NCI-H1436 treated with DMSO at 0.1 percent for 48 hours (cell line): ENCODE results near the gene CSNK1E.

Source experiments
- DNase-seq: peaks from one replicate; lab custom pipeline; 2025; lab: John Stamatoyannopoulos, UW

The CSNK1E gene

DNA sequence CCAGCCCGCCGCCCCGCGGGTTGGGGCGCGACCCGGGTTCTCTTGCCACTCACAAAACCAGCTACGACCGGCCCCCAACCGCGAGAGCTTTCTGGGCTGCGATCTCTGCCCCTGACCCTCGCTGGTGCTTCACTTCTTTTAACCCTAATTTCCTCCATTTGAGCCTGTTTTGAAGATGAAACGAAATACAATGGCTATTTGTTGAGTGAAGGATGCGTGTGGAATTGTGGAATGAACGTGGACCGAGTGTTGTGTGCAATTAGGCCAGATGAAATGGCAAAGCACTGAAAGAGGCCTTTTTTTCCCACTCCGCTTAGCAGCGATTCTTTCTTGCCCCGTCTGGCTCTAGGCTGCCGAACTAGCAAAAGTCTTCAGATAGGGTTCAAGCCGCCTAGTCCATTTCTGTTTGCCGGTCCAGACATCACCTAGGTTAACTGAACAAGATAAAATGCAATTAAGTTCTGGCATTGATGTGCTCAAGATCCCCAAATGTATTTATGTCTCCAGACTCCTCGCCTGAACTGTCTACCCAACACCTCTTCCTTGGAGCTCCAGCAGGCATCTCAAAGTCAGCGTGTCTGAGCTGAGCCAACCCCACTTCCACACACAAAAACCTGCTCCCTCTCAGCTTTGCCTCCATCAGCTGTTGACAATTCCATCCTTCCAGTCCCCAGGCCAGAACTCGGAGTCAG lies 44.0 kb downstream of the CSNK1E start:
- no peak for DNase-seq

DNA sequence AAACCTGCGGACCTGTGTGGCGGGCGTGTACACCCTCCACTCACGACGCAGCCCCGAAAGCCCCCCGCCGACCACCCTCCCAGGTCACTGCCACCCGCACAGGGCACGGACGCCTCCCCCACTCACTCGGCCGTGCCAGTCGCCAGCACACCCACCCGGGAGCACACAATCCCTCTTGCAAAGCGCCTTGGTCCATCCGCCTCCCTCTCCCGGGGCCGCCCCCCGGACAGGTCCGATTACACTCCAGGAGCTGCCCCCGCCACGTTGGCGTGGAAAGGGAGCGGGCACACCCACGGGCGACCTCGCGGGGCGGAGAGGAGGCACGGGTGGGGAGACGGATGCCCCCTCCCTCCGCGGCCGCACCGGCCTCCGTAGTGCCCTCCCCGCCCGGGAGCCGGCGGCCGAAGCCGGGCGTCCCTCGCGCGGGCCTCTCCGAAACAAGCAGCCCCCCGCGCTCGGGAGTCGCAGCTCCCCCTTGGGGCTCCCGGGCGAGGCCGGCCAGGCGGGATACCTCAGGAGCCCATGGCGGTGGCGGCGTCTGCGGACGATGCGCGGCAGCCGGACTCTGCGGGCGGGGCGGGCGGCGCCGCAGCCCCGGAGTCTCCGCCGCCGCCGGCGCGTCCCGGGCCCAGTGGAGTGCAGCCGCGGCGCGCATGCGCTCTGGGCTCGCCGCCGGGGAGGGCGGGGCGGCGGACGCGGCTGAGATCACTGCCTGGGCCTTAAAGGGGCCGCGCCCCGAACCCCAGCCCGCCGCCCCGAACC lies 44.7 kb downstream of the CSNK1E start, which contains the start of gene TMEM184B:
Gene TMEM184B (minus strand): TSS at position 638 of the 762 bp plus-strand sequence. CDS start 25,049 bp downstream, outside the sequence.
- DNase-seq = no peak

DNA sequence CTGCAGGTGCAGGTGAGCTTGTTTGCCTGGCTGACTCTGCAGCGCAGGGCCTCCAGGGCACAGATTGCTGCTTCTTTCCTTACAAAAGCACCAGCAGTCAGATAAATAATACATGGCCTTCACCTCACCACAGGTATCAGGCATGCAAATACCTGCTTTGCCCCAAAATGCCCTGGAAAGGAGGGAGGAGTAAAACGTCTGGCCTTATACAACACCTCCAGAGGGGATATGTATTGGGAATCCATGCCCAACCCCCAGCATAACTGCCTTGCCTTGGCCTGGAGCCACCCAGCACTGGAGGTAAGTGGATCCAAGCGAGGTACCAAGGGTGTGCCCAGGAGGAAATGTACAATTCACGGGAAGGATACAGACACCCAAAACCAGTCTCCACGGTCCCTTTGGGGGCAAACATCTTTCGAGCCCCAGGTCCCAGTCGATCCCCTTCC lies 45.3 kb downstream of the CSNK1E start:
- no peak for DNase-seq

DNA sequence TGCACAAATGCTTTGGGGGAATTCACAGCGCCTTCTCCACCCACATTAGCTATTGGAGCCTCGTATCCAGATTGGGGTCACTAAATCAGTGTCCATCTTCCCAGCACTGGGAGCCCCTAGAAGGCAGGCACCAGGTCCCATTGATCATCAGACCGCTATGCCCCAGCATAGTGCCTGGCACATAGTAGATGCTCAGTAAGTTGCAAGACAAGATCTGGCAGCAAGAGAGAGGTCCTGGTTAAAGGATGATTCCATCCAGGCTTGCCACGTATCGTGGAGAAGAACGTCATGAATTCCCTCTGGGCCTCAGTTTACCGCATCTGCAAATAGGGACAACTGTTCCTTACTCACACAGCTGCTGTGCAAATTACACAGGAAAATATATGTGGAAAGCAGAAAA lies 46.1 kb downstream of the CSNK1E start:
- no peak for DNase-seq

DNA sequence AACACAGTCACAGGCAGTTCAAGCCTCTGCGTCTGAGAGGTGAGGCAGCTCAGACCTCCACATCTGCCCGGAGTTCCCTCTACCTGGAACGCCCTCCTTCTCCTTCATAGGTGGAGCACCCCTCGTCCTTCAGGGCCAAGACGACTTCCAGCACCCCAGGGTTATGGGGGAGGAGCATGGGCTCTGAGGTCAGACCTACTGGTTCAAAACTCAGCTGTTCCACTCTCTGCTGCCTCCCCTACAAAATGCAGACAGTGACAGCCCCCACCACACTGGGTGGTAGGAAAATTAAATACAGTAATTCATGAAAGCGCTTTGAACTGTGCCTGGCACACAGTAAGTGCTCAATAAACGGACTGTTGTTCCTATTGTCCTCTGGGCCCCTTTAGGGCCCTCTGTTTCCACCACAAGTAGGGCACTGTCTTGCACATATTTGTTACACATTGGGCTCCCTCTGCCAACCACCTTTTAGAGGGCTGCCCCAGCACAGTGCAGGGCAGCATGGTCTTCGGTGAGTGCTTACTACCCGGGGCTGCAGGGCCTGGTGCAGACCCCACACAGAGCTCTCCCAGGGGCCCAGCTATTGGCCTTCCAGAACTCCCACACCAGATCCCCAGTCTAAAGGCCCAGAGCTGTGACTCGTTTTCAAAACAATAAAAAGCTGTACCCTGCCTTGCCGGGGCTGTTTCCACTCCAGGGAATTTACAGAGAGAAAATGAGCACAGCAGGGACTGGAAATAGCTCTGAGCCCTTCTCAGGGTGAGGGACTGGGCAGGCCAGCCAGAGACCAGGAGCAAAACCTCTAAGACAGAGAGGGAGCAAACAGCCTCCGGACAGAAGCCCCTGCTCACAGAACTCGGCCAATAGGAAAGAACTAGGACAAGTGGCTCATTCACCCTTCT lies 46.9 kb downstream of the CSNK1E start:
- no peak for DNase-seq

DNA sequence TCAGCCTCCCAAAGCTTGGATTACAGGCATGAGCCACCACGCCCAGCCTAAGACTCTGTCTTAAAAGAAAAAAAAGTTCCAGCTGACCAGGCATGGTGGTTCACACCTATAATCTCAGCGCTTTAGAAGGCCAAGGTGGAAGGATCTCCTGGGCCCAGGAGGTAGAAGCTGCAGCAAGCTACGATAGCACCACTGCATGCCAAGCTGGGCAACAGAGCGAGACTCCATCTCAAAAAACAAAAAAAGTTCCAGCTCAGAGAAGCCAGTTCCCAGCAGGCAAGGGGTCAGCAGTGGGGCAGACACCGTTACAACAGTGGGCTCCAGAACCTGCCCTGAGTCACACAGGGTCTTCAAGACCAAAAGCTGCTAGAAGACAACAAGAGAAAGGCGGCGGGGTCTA lies 47.8 kb downstream of the CSNK1E start:
- no peak for DNase-seq

DNA sequence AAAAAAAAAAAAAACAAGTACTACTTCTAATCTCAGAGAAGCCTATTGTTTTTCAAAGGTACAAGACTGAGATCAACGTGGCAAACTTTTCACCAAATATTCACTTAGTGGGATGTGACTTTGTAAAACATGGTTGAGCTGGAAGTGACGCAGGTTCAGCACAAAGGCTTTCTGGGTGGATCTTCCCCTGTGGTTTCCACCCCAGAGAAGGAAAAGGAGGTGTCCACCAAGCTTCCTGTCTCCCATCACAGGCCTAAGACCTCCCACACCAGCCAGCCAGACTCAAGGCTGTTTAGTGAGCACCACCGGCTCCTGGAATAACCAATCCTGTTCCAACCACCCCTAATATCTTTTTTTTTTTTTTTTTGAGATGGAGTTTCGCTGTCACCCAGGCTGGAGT lies 50.1 kb downstream of the CSNK1E start:
- DNase-seq = no peak

DNA sequence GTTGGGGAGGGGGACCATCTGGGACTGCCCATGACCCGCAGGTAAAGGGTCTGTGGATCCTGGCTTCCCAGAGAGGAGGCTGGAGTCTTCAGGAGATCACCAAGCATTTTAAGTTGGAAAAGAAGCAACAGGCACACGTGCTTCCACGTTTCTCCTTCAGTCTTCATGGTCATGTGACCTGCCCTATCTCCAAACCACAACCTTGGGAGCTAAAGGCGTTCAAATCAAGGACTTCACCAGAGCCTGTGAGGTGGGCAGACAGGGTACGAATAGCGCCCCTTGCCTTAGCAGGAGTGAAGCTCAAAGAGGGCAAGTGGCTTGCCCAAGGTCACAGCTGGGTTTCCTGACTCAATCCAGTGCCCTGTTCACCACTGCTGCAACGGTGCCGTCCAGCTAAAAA lies 51.1 kb downstream of the CSNK1E start:
- no peak for DNase-seq

DNA sequence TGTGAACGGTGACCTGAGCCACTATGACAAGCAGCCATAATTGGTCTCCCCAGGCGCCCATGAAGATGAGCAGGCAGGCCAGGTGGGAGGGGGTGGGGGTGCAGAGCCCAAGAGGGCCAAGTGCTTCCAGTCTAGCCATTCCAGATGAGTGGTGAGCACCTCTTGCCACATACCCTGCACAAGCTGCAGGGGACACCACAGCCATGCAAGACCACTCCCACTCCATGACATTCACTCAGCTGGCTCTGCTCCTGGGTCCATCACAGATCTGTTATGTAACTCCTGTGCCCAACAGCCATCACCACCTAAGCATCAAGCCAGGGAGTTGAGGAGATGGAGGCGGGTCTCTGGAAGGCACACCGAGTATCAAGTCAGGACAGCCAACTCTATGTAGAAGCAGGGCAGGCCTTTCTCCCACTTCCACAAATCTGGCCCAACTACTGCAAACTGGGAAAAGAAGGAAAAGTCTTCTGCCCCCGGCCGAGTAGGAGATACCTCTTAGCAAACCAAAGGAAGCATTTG lies 52.9 kb downstream of the CSNK1E start:
- DNase-seq = no peak

DNA sequence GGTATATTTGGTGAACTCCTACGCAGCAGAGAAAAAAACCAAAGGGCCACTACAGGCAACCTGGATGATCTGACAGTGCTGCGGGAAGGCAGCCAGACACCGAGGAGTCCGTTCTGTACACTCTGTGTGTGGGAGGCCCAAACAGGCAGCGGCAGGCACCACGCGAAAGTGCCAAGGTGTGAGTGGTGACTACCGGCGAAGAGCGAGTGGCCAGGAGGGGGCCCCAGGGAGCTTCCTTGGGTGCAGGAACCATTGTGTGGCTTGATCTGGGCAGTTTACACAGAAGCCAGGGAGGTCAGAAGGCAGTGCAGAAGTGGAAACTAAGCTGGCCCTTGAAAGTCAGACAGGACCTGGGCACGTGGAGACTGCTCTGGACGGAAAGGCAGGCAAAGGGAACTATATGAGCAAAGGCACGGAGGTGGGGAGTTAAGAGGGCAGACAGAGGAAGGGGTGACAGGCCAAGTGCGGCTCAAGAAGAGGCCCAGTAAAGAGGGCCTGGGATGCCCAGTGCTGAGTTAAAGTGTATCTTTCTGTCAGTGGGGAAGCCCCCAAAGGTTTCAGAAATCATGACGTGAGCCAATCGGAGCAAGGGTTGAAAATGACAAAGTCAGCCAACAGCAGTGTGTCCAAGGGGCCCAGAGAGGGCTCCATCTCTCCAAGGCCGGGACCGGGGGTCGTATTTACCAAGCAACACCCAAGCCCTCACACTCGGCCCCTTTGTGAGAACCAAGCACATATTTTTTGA lies 55.0 kb downstream of the CSNK1E start:
- DNase-seq = no peak

DNA sequence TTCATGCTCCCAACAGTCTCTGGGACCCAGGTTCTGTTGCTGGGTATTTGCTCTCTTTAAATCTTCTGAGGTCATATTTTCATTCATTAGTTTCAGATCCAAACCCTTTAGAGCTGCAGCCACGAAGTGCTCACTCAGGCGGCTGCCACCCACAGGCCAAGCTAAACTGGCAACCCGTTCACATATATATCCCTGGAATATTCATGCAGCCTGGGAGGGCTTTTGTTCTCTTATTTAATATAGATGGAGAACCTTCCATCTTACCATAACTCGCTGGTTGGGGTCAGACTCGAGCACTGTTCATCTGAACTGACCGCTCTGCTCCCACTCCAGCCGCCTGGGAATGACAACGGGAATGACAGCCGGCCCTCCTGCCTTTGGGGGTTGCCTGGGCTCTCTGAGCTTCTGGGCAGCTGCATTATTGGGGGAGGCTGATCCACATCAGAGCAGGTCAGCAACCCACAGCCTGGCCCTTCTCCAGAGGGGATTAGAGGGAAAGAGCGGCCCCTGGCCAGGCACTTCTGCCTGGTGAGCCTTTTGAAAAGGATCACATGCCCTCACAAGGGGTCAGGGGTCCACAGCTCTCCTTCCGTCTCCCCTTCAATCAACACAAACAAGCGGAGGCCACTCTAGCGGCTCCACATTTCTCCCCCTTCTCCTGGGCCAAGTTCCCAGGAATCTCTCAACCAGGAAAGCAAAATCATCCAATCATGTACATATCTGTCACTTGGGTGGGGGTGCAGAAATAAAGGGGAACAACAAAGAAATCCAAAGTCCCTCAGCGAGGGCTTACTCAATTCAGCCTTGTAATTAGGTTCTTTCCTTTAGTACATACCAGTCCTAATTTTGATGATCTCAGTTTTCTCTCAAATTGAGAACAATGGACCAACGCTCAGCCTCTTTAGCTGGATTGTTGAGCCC lies 56.2 kb downstream of the CSNK1E start:
- no peak for DNase-seq

DNA sequence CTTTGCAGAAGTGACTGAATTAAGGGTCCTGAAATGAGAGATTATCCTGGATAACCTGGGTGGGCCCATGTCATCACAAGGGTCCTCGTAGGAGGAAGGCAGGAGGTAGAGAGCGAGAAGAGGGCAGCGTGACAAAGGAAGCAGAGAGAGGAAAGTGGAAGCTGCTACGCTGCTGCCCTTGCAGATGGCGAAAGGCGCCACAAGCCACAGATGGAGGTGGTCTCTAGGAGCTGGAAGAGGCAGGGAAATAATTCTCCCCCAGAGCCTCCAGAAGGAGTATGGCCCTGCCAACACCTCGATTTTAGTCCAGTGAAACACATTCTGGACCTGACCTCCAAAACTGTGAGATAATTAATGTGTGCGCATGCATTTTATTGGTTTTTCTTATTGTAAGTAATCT lies 57.9 kb downstream of the CSNK1E start:
- DNase-seq = no peak

DNA sequence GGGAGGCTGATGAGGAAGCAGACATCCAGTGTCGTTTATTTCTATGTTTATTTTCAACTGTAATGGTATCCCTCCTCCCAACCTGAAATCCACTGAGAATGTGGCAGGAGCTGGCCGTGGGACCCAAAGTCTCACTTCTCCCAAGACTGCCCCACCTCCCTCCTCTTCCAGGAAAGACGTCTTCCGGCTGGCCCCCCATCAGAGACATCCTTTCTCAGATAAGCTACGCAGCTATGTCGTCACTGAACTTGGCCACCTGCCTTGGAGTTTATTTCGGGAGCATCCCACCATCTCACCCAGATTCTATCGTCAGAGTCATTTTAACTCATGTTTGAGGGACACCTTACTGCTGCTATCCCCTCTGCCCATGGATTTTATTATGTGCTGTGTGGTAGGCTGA lies 58.3 kb downstream of the CSNK1E start:
- no peak for DNase-seq

DNA sequence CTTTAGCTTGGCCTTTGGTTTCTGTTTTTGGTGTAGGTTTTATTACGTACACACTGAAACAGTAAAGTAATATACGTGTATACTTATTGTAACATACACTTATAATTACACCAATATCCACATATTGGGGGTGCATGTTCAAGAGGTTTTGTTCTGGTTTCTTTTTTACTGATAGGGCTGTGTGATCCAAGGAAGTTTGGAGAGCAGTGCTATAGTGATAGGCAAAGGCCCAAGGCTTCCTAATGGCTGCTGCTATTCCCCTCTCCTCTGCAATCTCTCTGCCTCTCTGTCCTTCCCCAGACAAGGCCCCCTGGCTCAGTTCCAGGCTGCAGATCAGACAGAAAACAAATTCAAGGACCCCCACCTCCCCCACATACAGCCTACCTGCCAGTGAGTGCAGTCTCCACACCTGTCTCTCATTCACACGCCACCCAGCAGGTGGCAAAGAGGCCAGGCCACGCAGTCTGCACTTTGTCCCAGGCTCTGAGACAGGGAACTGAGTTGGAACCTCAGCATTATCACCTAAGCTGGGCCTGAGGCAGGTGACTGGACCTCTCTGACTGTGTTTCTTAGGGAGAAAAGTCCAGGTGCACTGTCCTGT lies 59.5 kb downstream of the CSNK1E start:
- DNase-seq = no peak

DNA sequence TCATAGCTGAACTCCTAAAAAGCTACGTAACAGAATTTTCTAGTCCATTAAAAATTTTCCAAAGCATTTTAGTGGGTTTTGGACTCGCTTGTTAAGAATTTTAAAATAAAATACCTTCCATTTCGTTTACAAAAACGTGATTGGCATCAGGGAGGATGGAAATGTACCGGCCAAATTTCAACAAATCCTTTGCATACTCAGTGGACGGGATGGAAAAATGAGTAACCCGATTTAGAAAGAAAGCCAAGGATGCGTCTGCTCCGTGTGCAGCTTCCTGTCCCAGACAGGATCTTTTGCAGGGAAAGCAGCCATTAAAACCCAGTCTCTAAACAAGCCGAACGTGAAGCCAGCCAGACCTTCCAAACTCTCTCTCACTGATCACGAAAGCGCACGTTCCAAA lies 60.1 kb downstream of the CSNK1E start:
- no peak for DNase-seq

DNA sequence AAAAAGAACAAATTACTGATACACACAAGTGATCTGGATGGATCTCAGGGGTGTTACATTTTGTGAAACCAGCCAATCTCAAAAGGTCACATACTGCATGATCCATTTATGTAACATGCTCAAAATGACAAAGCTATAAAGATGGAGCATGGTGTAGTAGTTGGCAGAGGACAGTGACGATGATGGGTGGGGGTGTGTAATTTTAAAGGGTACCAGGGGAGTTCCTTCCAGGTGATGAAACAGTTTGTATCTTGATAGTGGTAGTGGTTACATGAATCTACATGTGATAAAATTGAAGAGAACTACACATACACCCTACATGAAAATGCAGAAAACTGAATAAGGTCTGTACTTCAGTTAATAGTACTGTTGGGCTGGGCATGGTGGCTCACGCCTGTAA lies 61.5 kb downstream of the CSNK1E start:
- no peak for DNase-seq

DNA sequence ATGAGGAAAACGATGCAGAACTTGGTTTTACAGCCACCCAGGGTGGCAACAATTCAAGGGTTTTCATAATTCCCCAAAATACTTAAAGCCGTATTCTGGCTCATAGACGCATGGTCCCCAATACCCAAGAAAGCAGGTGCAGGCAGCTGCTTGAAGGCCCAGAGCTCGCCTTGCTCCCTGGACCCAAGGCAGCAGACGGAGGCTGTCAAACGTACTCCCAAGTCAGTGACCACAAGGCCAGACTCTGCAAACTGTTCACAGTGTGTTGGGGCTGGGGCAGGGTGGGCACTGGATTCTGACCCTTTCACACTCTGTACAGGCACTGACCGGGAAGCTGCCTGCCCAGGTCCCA lies 65.9 kb downstream of the CSNK1E start:
- DNase-seq = no peak

DNA sequence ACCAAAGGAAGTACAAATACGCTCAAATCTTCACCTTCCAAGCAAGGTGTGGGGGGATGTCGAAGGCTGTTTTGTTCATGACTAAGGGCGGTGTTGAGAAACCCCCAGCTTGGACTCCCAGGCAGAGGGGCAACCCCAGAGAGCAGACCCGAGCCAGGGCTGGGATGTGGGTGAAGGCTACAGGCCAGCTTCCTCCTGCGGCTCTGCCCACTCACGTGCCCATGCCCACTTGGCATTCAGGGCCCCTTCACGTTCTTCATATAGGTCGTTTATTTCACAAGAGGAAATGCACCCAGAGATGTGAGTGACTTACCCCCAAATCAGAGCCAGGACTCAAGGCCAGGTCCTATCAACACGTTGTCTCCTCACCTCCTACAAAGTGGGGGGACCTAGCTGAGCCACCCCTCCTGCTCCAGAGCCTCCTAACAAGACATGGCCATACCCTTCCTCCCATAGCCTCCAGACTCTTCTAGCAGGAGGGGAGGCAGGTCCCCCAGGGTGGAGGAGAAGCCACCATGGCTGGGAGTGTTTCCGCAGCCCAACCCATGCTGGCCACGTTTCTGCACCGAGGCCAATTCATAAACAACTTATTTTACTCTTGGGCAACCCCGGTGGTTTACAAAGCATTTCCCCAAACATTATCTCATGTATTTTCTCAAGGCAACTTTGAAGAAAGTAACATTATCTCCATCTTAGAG lies 66.4 kb downstream of the CSNK1E start:
- no peak for DNase-seq

DNA sequence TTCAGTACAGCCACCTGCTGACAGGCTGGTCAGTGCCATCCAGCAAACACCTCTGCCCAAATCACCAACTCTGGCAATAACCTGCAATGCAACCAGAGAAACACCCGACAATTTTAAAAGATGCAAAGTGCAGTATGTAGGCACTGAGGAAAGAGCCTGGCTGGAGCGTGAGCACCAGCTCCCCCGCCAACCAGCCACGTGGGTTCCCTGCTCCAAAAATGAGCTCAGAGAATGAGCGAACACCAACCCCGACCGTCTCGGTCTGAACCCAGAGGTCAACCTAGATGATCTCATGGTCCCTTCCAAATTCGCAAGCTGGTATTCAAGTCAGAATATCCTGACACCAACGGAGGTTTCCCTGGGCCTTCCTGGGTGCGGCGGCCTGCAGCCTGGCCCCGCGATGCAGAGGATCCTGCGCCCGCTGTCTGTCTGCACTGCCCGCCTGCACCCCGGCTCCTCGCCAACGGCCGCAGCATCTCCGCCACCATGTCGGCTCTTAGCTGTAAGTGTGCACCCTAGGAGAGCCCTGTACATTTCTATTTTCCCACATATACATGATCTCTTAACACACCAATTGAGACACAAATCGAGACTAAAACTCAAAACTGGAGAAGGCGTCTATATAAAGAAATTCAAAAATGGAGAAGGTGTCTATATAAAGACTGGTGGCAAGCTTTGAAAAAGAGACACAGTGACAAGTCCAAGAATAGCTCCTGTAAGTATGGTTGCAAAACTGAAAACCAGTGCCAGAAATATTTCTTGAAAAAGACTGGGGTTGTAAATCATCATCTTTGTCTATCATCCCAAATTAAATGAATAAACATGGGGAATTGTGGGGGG lies 67.2 kb downstream of the CSNK1E start:
- no peak for DNase-seq
